HG02763 (cell line): ENCODE results near the gene MAGEA2B.
"Not testable (repeated sequence)": the region's sequence is repeated elsewhere in the genome, so short reads cannot be mapped to it uniquely, and the experiment has no call there.

Experiments used
- ATAC-seq: cut with Tn5 transposase; IDR thresholded peaks from one replicate; pipeline ENCODE4 v1.9.1; 2021; ENCODE audit warnings: mild to moderate bottlenecking, moderate library complexity; ENCODE audit not compliant: unreplicated experiment

The MAGEA2B gene

GRCh38 chrX:152754871-152755270, 40.4 kb downstream of the MAGEA2B start:
- ATAC-seq = not testable (repeated sequence)

GRCh38 chrX:152758918-152759317, 44.5 kb downstream of the MAGEA2B start, which contains the start of gene CSAG3:
Gene CSAG3, plus strand, starts transcription at chrX:152759218.
- ATAC-seq = not testable (repeated sequence)

DNA sequence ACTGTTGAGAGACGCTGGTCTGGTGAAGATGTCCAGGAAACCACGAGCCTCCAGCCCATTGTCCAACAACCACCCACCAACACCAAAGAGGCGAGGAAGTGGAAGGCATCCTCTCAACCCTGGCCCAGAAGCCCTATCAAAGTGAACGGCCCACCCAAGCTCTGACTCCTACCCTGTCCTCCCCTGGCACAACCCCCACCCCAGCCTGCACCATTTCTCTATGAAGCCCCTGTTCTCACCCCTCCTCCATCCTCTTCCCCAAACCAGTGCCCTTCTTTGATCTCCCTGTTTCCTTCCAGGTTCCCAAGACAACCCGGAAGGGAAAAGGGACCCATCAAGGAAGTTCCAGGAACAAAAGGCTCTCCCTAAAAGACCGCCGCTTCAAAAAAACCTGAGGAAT, 45.1 kb downstream of the MAGEA2B start:
- ATAC-seq = not testable (repeated sequence)

- not testable (repeated sequence) for ATAC-seq
Observed at GRCh38 chrX:152761582-152761981, 47.2 kb downstream of the MAGEA2B start.

- ATAC-seq = not testable (repeated sequence)
Observed at GRCh38 chrX:152766562-152766961, 52.1 kb downstream of the MAGEA2B start.
